ENCODE data around the gene KRTAP1-5. TPM values are rescaled to one million over a fixed set of nuclear protein-coding genes. Genes with fewer than 3 reads are reported as not detected.

The KRTAP1-5 gene
- total and polyA plus RNA-seq, 10 of the 15 experiments (the other 5 are each of a cell fraction or from before 2014, with no cell fraction given), result not detected

- DNase-seq (ENCODE audit: low read depth, low spot score) (no peak), ATAC-seq (no peak), FAIRE-seq (no peak)
- no peak for TF ChIP-seq NKRF (conservative IDR thresholded peaks at IDR 0.05)
- TF ChIP-seq BCL3 (IDR thresholded peaks at IDR 0.05; ENCODE audit: borderline replicate concordance, insufficient read depth, low read depth, low read length, poor library complexity, severe bottlenecking), result no peak
- no peak for TF ChIP-seq EZH2 (IDR thresholded peaks at IDR 0.05; ENCODE audit: borderline replicate concordance, control insufficient read depth, low read depth, low read length)
- no peak for TF ChIP-seq KAT2A (conservative IDR thresholded peaks at IDR 0.05; ENCODE audit: control insufficient read depth, low read depth, low read length)
- TF ChIP-seq MYB (IDR thresholded peaks at IDR 0.05; ENCODE audit: borderline replicate concordance, low read depth, low read length), result no peak
- TF ChIP-seq TBL1XR1 (IDR thresholded peaks at IDR 0.05; ENCODE audit: low read depth, low read length), result no peak
- no peak for TF ChIP-seq ELK1 (IDR thresholded peaks at IDR 0.05; ENCODE audit: low read depth, low read length)
- TF ChIP-seq TCF3 (IDR thresholded peaks at IDR 0.05; ENCODE audit: borderline replicate concordance, insufficient read depth, low read depth, low read length), result no peak
- TF ChIP-seq RB1 (IDR thresholded peaks at IDR 0.05; ENCODE audit: borderline replicate concordance), result no peak
- TF ChIP-seq TARDBP (IDR thresholded peaks at IDR 0.05; ENCODE audit: borderline replicate concordance), result no peak
- no peak for TF ChIP-seq KLF5 (IDR thresholded peaks at IDR 0.05; ENCODE audit: partially characterized antibody)
- TF ChIP-seq ZNF217 (IDR thresholded peaks at IDR 0.05), result no peak
- BruUV-seq (replicated peaks), result no TSS peak
- Histone ChIP-seq H3K4me1 (ENCODE audit: control insufficient read depth, insufficient read depth, low read length) (no peaks in the 10 kb centered on the region), H3K36me3 (ENCODE audit: control insufficient read depth in 2 of 2, insufficient read depth in 2 of 2, low read length in 1 of 2) (no peaks in the 10 kb centered on the region), H3K9me3 (replicated peaks; ENCODE audit: control insufficient read depth, insufficient read depth, low read length) (no peaks in the 10 kb centered on the region), H3K27me3 (replicated peaks in 1 of 2; ENCODE audit: control insufficient read depth in 2 of 2, insufficient read depth in 2 of 2, low read length in 1 of 2) (peaks cover 0 to 3% of the 10 kb centered on the region in 2 experiments; a peak in 2 of 4 replicates), H3K4me3 (no peak overlapping the region), H3K9ac (ENCODE audit: control insufficient read depth, insufficient read depth, low read length) (no peak overlapping the region), H3K27ac (ENCODE audit: control insufficient read depth, insufficient read depth) (no peak overlapping the region), H3K4me2 (ENCODE audit: control insufficient read depth, insufficient read depth) (no peak overlapping the region), H3K79me2 (ENCODE audit: control insufficient read depth, insufficient read depth, low read length) (no peaks in the 10 kb centered on the region), H4K20me1 (ENCODE audit: control insufficient read depth, insufficient read depth) (no peaks in the 10 kb centered on the region), H2AFZ (ENCODE audit: control insufficient read depth, low read depth, low read length) (no peak overlapping the region)
- 0% methylated on average over 1 of the region's 1 CpG for WGBS (ENCODE audit: insufficient coverage, insufficient replicate concordance, low lambda C conversion rate, missing lambda C conversion rate)
- RAD21 ChIA-PET (ENCODE audit: unreplicated experiment), result no interaction called here
- SMC1A ChIA-PET (ENCODE audit: uncharacterized antibody, unreplicated experiment), result no interaction called here
- POLR2A ChIA-PET, result no interaction called here
- CTCF ChIA-PET, result interaction anchor here (0.8 kb wide), 1 partner anchor 45 kb away, joined by 3 read pairs; no protein-coding TSS in a partner anchor
- intact Hi-C loops (cut with micrococcal nuclease; ENCODE audit: unreplicated experiment), result no loop called here
- in situ Hi-C loops (cut with MboI), result no loop called here
Measured at GRCh38 chr17:41009936-41010335, 17.1 kb downstream of the KRTAP1-5 start.

Measured in GM12878 (cell line).